HepG2 (cell line): Measurements from ENCODE around the gene PSMD1. TPM values are rescaled to one million over a fixed set of nuclear protein-coding genes. Genes with fewer than 3 reads are reported as not detected.

Experiments used
- DMAP1 ChIP-seq: IDR thresholded peaks from 2 replicates; pipeline ENCODE4 v1.6.1; 2016
- FOXC1 ChIP-seq: sonication (generic); formaldehyde crosslinking; IDR thresholded peaks from 2 replicates; pipeline ENCODE4 v1.8.0; 2022; ENCODE audit warnings: mild to moderate bottlenecking, missing genetic modification reagents, borderline replicate concordance
- GABPA ChIP-seq, 2 experiments: IDR thresholded peaks; 2 replicates each; pipeline ENCODE4 v1.6.1; 2011 to 2016; ENCODE audit warnings: low read depth in 2 of 2, low read length in 1 of 2, missing biosample characterization in 1 of 2, missing genetic modification characterization in 1 of 2
- GTF3A ChIP-seq: sonication (generic); formaldehyde crosslinking; conservative IDR thresholded peaks from 2 replicates; pipeline ENCODE4 v1.4.0; 2020; ENCODE audit warnings: mild to moderate bottlenecking, missing genetic modification reagents
- IKZF4 ChIP-seq: sonication (generic); formaldehyde crosslinking; IDR thresholded peaks from 2 replicates; pipeline ENCODE4 v1.5.1; 2020; ENCODE audit warnings: borderline replicate concordance, mild to moderate bottlenecking, low read depth, missing genetic modification reagents; ENCODE audit errors: not compliant biosample characterization
- KIAA2018 ChIP-seq: sonication (generic); formaldehyde crosslinking; IDR thresholded peaks from 2 replicates; pipeline ENCODE4 v1.5.0; 2020; ENCODE audit warnings: mild to moderate bottlenecking, missing genetic modification reagents, borderline replicate concordance
- MAFK ChIP-seq, 2 experiments: IDR thresholded peaks in 1 of 2; conservative IDR thresholded peaks in 1 of 2; 2 replicates each; pipeline ENCODE4 v1.6.1; 2011; ENCODE audit warnings: improper control_type of control experiment in 2 of 2, low read length in 2 of 2
- PAX8 ChIP-seq: sonication (generic); formaldehyde crosslinking; IDR thresholded peaks from 2 replicates; pipeline ENCODE4 v1.8.0; 2022; ENCODE audit warnings: mild to moderate bottlenecking, missing genetic modification reagents, borderline replicate concordance
- POLR2AphosphoS2 ChIP-seq: IDR thresholded peaks from 2 replicates; pipeline ENCODE4 v1.6.1; 2011; ENCODE audit warnings: low read depth, low read length, improper control_type of control experiment
- SMYD3 ChIP-seq: sonication (generic); formaldehyde crosslinking; IDR thresholded peaks from 2 replicates; pipeline ENCODE4 v1.8.1; 2023; ENCODE audit warnings: mild to moderate bottlenecking, missing genetic modification reagents
- TCF12 ChIP-seq, 2 experiments: fragments of 450-650 bp in 1 of 2; sonication (generic) in 1 of 2; formaldehyde crosslinking in 1 of 2; IDR thresholded peaks; 2 replicates each; pipeline versions ENCODE4 v1.6.1 to v1.8.0; 2017 to 2022; ENCODE audit warnings: antibody characterized with exemption in 1 of 2, mild to moderate bottlenecking in 1 of 2, missing genetic modification reagents in 1 of 2, moderate library complexity in 1 of 2
- ZBTB2 ChIP-seq: sonication (generic); formaldehyde crosslinking; IDR thresholded peaks from 2 replicates; pipeline ENCODE4 v1.8.0; 2022; ENCODE audit warnings: low read depth, missing genetic modification reagents
- ZBTB26 ChIP-seq: IDR thresholded peaks from 2 replicates; pipeline ENCODE4 v1.6.1; 2016; ENCODE audit warnings: missing compliant biosample characterization, missing genetic modification reagents, borderline replicate concordance
- ZNF317 ChIP-seq: sonication (generic); formaldehyde crosslinking; IDR thresholded peaks from 2 replicates; pipeline ENCODE4 v1.5.0; 2020; ENCODE audit warnings: mild to moderate bottlenecking, missing genetic modification reagents
- ZNF367 ChIP-seq: sonication (generic); formaldehyde crosslinking; IDR thresholded peaks from 2 replicates; pipeline ENCODE4 v1.4.0; 2020; ENCODE audit warnings: missing genetic modification reagents, borderline replicate concordance
- ZNF678 ChIP-seq: sonication (generic); formaldehyde crosslinking; IDR thresholded peaks from 2 replicates; pipeline ENCODE4 v1.4.0; 2020; ENCODE audit warnings: mild to moderate bottlenecking, missing genetic modification reagents
- ZNF782 ChIP-seq: sonication (generic); formaldehyde crosslinking; IDR thresholded peaks from 2 replicates; pipeline ENCODE4 v1.4.0; 2020; ENCODE audit warnings: missing genetic modification reagents, mild to moderate bottlenecking, borderline replicate concordance
- ZSCAN12 ChIP-seq: sonication (generic); formaldehyde crosslinking; IDR thresholded peaks from 2 replicates; pipeline ENCODE4 v1.9.0; 2021; ENCODE audit warnings: mild to moderate bottlenecking, missing genetic modification reagents
- ZSCAN29 ChIP-seq: sonication (generic); formaldehyde crosslinking; conservative IDR thresholded peaks from 2 replicates; pipeline ENCODE4 v1.4.0; 2020; ENCODE audit warnings: mild to moderate bottlenecking, missing genetic modification reagents
- polyA plus RNA-seq, 8 experiments: library from polyadenylated mRNA; depleted of rRNA in 3 of 8; stranded (reverse) in 7 of 8; unstranded in 1 of 8; fragments of >200 nt; fragmentation: Illumina TruSeq in 4 of 8; extraction: Trizol in 4 of 8; gene quantifications; 2 replicates each; pipeline versions ENCODE4 v1.2.1 to v1.2.3, GENCODE V29; 2011 to 2016; ENCODE audit warnings: low read depth in 4 of 8, missing spikeins in 1 of 8, mixed read lengths in 1 of 8; ENCODE audit not compliant: insufficient read depth in 1 of 8
- total RNA-seq, 5 experiments: library from RNA; depleted of rRNA; stranded (reverse); fragments of >200 nt; fragmentation: Illumina TruSeq; extraction: Trizol; gene quantifications; 2 replicates each; pipeline ENCODE4 v1.2.3, GENCODE V29; 2016; ENCODE audit warnings: low read depth in 1 of 5

Gene PSMD1
- total and polyA plus RNA-seq, 2 of the 13 experiments (the other 11 are each of a cell fraction or from before 2014, with no cell fraction given), result 136 to 191 TPM

DNA sequence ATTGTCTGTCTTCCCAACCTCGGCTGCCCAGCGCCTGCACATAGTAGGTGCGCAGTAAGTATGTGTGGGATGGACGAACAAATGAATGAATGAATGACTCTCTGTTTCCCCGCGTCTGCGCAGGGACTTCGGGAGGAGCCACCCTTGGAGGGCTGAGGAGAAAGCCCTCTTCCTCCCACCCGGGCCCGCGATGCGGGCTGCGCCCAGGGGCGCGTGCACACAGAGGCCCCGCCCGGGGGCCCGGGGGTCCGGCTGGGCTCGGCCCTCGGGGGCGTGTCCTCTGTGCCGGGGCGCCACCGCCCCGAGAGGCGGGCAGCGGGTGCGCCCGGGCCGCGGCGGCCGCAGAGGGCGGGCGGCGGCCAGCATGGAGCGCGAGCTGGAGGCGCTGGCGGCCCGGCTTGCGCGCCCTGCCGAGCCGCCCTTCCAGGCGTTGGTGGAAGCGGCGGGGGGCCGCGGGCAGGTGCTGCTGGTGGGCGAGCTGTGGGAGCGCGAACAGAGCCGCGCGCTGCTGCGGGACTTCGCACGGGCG is 19.4 kb upstream of the PSMD1 start, which contains the start of gene C2orf72 (continued):
- TF ChIP-seq ZBTB26 (no peak), MAFK (conservative IDR thresholded peaks at IDR 0.05 in 1 of 2, IDR thresholded peaks at IDR 0.05 in 1 of 2; ENCODE audit: low read length in 2 of 2) (no peak), TCF12 (IDR thresholded peaks at IDR 0.05) (no peak), TCF12 (CRISPR knock-in tag; IDR thresholded peaks at IDR 0.05) (no peak), IKZF4 (no peak), PAX8 (CRISPR knock-in tag) (no peak), ZNF782 (CRISPR knock-in tag) (no peak), ZNF678 (CRISPR knock-in tag) (no peak), ZSCAN12 (no peak), GTF3A (CRISPR knock-in tag) (no peak), ZSCAN29 (CRISPR knock-in tag) (no peak), GABPA (IDR thresholded peaks at IDR 0.05; ENCODE audit: low read depth, low read length) (no peak), GABPA (CRISPR knock-in tag; IDR thresholded peaks at IDR 0.05; ENCODE audit: low read depth) (no peak), ZNF367 (CRISPR knock-in tag) (no peak; the same call in 1 of the 2 replicates), ZBTB2 (CRISPR knock-in tag) (peak; percentile 41; the same call in 1 of the 2 replicates), ZNF317 (CRISPR knock-in tag) (no peak), DMAP1 (no peak), KIAA2018 (CRISPR knock-in tag) (no peak), POLR2AphosphoS2 (no peak), FOXC1 (no peak), SMYD3 (no peak)
